Measurements from ENCODE around the gene SPINT2.

Gene SPINT2

DNA sequence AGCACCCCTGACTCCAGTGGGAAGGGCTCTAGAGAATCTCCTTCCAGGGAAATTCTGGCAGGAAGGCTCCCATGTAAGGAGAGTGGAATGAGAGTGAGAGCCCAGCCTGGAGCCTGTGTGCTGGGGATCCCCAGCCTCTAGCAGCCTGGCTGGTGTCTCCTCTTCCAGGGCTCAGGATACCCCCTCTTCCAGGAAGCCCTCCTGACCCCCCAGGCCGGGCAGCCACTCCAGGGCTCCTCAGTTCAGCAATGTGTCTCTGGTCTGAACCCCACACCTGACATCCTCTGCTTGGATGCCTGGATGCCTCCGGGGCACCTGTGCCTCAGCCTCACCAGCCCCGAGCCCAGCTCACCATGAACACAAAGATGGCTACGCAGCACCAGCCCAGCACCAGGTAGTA lies 42.7 kb downstream of the SPINT2 start:
- H3K4me3 ChIP-seq (ENCODE audit: low read depth, low read length): no peak overlapping the region
- DNase-seq (ENCODE audit: low read depth): no peak
- TF ChIP-seq, protein P1, sequence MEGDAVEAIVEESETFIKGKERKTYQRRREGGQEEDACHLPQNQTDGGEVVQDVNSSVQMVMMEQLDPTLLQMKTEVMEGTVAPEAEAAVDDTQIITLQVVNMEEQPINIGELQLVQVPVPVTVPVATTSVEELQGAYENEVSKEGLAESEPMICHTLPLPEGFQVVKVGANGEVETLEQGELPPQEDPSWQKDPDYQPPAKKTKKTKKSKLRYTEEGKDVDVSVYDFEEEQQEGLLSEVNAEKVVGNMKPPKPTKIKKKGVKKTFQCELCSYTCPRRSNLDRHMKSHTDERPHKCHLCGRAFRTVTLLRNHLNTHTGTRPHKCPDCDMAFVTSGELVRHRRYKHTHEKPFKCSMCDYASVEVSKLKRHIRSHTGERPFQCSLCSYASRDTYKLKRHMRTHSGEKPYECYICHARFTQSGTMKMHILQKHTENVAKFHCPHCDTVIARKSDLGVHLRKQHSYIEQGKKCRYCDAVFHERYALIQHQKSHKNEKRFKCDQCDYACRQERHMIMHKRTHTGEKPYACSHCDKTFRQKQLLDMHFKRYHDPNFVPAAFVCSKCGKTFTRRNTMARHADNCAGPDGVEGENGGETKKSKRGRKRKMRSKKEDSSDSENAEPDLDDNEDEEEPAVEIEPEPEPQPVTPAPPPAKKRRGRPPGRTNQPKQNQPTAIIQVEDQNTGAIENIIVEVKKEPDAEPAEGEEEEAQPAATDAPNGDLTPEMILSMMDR (IDR thresholded peaks at IDR 0.05; ENCODE audit: low read depth, low read length, missing control alignments): no peak

GRCh38 chr19:38307597-38307996 lies 43.2 kb downstream of the SPINT2 start:
- TF ChIP-seq, protein P1 (IDR thresholded peaks at IDR 0.05; ENCODE audit: low read depth, low read length, missing control alignments): no peak
- no peak overlapping the region for H3K4me3 ChIP-seq (ENCODE audit: low read depth, low read length)
- no peak for DNase-seq (ENCODE audit: low read depth)

DNA sequence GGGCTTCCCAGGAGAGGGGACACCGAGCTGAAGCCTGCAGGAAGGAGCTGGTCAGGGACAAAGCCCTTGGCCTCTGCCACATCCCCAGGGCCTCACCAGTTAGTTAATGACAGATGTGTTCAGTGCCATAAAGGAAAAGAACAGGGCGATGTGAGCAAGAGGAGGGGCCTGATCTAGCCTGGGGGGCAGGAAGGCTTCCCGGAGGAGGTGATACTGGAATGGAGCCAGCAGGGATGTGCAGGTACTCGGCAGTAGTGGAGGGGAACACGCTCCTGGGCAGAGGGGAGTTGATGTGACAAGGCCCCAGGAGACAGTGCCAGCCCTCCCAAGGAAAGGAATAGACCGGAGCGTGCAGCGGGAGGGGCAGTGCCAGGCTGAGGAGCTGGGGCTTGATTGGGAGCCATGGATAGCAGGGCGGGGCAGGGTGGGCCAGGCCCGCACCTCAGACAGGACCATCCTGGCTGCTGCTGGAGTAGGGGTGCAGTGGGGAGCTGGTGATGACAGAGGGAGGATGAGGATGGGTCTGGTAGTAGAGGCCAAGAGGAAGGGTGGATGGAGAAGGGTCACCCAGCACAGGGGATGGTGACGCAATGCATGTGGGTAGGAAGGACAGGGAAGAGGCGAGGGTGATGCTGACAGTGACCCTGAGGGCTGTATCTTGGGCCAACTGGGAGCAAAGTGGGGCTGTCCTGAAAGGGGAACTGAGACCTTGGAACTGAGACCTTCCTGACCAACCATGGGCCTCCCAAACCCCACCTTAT lies 43.8 kb downstream of the SPINT2 start:
- no peak overlapping the region for H3K4me3 ChIP-seq (ENCODE audit: low read depth, low read length)
- DNase-seq (ENCODE audit: low read depth): no peak
- TF ChIP-seq, protein P1 (IDR thresholded peaks at IDR 0.05; ENCODE audit: low read depth, low read length, missing control alignments): no peak

GRCh38 chr19:38308926-38309614 lies 44.7 kb downstream of the SPINT2 start:
- H3K4me3 ChIP-seq (ENCODE audit: low read depth, low read length): no peak overlapping the region
- TF ChIP-seq, protein P1 (IDR thresholded peaks at IDR 0.05; ENCODE audit: low read depth, low read length, missing control alignments): no peak
- no peak for DNase-seq (ENCODE audit: low read depth)

- no peak overlapping the region for H3K4me3 ChIP-seq (ENCODE audit: low read depth, low read length)
- TF ChIP-seq, protein P1 (IDR thresholded peaks at IDR 0.05; ENCODE audit: low read depth, low read length, missing control alignments): no peak
- no peak for DNase-seq (ENCODE audit: low read depth)
These were observed 45.4 kb downstream of the SPINT2 start for GRCh38 chr19:38309615-38310278.

DNA sequence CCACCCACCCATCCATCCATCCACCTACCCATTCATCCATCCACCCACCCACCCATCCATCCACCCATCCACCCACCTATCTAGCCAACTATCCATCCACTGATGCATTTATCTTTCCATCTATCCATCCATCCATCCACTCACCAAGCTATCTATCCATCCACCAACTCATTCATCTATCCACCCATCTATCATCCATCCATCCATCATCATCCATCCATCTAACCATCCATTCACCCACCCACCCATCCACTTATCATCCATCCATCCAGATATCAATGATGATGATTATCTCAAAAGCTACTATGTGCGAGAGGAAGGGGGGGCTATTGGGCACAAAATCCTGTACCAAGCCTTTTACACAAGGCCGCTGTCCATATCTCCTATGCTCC lies 45.9 kb downstream of the SPINT2 start:
- no peak overlapping the region for H3K4me3 ChIP-seq (ENCODE audit: low read depth, low read length)
- no peak for DNase-seq (ENCODE audit: low read depth)
- TF ChIP-seq, protein P1 (IDR thresholded peaks at IDR 0.05; ENCODE audit: low read depth, low read length, missing control alignments): no peak
